Measurements from ENCODE around the gene GMEB1.
"Not testable (repeated sequence)": the region's sequence is repeated elsewhere in the genome, so short reads cannot be mapped to it uniquely, and the experiment has no call there.

GMEB1 gene, protein sequence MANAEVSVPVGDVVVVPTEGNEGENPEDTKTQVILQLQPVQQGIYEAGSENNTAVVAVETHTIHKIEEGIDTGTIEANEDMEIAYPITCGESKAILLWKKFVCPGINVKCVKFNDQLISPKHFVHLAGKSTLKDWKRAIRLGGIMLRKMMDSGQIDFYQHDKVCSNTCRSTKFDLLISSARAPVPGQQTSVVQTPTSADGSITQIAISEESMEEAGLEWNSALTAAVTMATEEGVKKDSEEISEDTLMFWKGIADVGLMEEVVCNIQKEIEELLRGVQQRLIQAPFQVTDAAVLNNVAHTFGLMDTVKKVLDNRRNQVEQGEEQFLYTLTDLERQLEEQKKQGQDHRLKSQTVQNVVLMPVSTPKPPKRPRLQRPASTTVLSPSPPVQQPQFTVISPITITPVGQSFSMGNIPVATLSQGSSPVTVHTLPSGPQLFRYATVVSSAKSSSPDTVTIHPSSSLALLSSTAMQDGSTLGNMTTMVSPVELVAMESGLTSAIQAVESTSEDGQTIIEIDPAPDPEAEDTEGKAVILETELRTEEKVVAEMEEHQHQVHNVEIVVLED

DNA sequence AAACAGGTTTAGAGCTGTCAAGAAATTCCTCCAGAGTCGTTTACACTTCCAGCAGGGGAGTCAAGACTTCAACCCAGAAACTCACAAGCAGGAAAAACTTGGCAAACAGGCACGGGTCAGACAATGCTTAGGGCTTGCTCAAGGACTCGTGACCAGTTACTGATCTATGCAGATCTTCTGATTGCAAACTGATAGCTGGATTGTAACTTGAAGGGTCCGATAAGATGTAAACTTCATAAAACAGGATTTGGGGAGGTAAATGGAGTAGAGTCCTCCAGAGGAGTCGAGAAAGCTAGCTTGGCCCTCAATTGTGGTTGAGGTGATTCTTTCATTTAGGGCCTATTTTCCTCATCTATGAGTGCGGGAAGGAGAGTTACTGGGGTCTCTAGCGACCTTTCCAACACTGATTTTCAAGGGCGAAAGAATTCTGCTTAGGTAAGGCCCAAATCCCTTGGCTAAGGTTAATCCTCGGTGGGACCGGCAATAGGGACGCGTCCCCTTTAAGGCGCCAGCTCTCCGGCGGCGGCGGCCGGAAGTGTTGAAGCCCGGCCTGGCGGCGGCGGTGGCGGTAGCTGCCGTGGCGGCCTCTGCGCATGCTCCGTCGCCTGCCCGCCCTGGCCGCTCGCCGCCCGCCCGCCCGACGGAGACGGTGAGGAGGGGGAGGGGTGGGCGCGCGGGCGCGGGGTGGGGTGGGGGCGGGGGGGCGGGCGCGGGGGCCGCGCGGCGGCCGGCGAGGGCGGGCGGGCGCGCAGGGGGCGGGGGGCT, at the start of gene GMEB1:
TSS of gene GMEB1 (plus strand) at position 594 of the 765 bp plus-strand sequence. CDS start 14,829 bp downstream, outside the sequence.
- peak; percentile 79 for DNase-seq (ENCODE audit: low read depth)

DNA sequence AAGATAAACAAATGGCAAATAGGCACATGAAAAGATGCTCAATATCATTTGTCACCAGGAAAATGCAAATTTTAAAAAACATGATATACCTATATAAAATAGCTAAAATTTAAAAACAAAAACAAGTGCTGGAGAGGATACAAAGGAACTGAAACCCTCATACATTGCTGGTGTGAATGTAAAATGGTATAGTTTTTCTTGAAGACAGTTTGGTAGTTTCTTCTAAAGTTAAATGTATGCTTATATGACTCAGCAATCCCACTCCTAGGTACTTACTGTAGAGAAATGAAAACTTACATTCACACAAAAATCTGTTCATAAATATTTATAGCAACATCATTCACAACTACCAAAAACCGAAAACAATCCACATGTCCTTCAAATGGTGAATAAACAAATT, 36.9 kb upstream of the GMEB1 start:
- DNase-seq (ENCODE audit: low read depth) = no peak

DNA sequence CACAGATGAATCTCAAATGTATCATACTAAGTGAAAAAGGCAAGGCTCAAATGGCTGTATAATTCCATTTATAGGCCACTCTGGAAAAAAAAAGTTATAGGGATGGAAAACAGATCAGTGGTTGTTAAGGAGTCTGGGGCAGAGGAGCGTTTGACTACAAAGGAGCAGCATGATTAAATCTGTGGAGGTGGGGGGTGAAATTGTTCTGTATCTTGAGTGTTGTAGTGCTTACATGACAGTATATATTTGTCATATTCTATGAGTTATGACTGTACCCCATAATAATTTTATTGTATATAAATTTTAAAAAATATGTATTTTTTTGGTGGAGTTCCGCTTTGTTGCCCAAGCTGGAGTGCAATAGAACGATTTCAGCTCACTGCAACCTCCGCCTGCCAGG, 36.0 kb upstream of the GMEB1 start:
- DNase-seq (ENCODE audit: low read depth) = no peak

DNA sequence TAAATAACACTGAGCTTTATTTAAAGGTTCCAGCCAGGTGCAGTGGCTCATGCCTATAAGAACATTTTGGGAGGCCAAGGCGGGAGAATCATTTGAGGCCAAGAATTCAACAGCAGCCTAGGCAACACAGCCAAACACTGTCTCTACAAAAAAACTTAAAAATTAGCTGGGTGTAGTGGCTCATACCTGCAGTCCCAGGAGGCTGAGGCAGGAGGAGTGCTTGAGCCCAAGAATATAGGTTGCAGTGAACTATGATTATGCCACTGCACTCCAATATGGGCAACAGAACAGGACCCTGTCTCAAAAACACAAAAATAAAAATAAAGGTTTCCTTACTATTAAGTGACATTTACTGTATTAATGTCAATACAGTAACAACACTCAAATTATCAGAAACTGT, 27.8 kb upstream of the GMEB1 start:
- DNase-seq (ENCODE audit: low read depth) = no peak

DNA sequence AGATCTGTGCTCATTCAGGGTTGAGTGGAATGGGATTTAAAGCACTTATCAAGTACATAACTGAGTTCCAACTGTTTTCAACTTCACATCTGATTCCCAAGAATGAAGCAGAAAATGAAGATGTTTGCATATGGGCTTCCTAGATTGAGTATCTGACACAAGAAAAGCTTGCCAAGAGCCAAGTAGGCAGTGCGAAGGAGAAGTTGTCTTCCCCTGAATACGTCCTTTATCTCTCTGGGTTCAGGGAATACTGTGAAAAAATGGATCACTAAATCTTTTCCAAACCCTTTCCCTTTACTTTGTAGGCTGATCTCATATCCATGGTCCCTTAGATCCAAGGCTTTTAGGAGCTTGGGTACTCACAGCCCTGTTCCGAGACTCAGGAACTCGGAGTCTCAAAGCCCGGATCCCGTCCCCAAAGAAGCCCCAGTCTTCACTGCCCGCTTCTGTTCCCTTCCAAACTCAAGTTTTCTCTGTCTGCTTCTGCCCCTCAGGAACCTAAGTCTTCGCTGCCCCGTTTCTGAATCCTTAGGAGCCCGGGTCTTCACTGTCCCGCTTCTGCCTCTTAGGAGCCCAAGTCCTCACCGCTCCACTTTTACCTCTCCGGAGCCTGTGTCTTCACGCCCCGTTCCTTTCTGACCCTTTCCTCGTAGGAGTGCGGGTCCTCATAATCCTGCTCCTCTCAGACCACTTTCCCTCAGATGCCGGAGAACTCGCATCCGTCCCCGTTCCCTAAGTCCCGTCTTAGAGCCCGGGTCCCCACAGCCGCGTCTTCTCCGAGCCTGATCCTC, 26.3 kb upstream of the GMEB1 start:
- DNase-seq (ENCODE audit: low read depth) = no peak

DNA sequence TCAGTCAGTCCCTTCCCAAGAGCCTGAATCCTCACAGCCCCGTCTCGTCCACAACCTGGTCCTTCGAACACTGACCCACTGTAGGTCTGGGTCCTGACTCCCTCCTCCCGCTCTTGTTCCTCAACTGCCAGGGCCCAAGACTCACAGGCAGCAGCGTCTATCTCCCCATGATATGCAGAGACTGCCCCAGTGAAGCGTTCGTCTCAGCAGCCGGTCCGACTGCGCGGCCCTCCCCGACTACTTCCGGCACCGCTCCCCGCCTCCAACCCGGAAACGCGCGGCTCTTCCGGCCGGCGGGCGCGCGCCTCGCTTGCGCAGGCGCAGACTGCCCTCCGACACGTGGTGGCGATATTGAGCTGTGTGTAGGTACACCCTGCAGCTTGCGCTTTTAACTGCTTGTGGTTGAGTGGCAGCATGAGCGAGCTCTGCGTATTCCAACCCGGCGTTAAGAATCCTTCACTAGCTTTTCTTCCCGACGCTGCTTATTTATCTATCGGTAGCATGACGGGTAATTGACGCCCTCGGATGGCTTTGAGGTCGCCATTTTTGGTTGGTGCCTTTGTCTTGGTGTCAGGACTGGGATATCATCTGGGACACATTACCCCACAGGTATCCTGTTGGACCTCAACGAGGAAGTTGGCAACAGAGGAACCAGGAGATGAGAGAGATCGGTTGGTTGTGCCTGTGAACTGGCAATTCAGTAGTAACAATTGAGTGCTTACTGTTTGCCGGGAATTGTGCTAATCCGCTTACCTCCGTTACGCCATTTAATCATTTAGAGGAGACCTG, 25.5 kb upstream of the GMEB1 start, which contains the start of gene TAF12:
TSS of gene TAF12 (minus strand) at position 221 of the 789 bp plus-strand sequence. CDS start 20,986 bp downstream, outside the sequence.
- peak; percentile 85 for DNase-seq (ENCODE audit: low read depth)

DNA sequence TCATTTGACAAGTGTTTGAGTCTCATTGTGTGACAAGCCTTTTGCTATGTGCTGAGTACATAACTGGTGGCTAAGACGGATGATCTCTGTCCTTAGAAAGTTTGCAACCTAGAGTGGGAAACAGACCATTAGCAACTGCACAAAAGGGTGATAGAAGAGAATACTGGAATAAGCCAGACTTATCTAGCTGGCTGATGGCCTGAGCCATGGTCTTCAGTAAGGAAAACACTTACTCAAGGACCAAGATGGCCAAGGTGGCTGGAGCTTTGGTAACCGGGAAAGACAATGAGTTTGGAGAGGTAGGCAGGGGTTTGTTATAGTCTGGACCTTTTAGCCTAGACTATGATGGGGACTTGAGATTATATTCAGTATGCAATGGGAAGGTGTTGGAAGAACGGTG, 24.1 kb upstream of the GMEB1 start:
- no peak for DNase-seq (ENCODE audit: low read depth)

DNA sequence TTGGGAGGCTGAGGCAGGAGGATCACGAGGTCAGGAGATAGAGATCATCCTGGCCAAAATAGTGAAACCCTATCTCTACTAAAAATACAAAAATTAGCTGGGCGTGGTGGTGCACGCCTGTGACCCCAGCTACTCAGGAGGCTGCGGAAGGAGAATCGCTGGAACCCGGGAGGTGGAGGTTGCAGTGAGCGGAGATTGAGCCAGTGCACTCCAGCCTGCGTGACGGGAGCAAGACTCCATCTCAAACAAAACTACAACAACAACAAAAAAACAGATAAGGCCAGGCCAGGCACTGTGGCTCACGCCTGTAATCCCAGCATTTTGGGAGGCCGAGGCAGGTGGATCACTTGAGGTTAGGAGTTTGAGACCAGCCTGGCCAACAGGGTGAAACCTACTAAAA, 23.2 kb upstream of the GMEB1 start:
- DNase-seq (ENCODE audit: low read depth) = not testable (repeated sequence)

DNA sequence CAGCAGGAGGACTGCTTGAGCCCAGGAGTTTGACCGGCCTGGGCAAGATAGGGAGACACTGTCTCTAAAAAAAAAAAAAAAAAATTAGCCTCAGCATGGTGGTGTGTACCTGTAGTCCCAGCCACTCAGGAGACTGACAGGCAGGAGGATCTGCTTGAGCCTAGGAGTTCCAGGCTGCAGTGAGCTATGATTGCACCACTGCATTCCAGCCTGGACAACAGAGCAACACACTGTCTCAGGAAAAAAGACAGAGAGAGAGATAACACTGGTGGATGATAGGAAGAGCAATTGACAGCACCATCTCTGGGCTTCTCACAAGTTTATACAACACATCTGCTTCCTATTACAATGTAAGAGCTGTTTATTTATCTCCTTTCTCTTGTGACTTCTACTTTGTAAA, 22.5 kb upstream of the GMEB1 start:
- DNase-seq (ENCODE audit: low read depth) = no peak

DNA sequence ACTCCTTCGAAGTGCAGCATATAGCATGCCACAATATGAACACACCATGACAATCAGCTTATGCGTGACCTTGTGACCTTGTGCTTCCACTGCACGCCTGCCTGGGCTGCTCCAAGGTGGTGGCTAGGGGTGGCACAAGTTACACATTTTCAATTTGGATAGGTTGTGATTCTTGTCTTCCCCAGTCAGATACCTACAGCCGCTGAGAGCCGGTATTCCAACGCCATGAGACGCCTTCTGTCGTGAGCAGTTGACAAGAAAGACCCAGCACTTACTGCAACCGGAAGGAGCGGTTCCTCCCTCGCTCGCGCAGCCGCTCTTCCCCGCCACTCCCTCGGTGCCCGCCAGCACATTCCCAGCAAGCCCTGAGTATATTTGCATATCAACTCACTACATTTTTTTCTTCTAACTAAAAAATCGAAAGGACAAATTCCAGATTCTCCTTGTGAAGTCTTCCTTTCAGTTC, 20.5 kb upstream of the GMEB1 start:
- DNase-seq (ENCODE audit: low read depth) = peak; percentile 75

DNA sequence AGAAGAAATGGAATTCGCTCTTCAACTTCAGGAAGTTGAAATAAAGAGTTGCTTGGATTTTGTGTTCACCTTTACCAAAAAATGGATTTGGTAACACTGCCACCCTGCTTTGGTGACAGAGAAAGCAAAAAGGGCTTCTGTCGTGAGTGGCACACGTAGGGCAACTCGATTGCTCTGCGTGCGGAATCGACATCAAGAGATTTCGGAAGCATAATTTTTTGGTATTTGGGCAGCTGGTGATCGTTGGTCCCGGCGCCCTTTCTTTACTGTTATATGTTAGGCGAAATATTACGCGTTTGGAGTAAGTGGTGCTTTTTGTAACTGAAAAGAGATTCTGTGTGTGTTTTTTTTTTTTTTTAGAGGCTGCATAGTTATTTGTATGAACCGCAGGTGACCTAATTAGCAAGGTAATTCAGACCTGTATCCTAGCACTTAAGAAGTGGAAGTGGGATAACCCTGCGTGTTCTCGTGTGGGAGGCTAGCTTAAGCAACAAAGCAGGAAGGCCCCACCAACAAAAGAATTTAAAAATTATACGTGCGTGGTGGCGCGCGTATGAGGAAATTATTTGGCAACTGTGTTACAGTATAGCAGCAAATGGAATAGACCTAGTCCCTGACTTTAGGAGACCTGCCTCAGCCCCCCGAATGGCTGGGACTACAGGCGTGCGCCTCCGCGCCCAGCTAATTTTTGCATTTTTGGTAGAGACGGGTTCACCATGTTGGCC, 19.9 kb upstream of the GMEB1 start, which contains the start of gene RNU11:
TSS of gene RNU11 (plus strand) at position 127 of the 725 bp plus-strand sequence.
- DNase-seq (ENCODE audit: low read depth) = peak; percentile 71

DNA sequence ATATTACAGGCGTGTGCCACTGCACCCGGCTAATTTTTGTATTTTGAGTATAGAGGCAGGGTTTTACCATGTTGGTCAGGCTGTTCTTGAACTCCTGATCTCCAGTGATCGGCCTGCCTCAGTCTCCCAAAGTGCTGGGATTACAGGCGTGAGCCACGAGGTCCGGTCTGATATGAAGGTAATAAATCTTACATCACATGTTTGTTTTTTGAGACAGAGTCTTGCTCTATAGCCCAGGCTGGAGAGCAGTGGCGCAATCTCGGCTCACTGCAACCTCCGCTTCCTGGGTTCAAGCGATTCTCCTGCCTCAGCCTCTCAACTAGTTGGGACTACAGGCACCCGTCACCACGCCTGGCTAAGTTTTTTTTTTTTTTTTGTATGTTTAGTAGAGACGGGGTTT, 15.5 kb upstream of the GMEB1 start:
- DNase-seq (ENCODE audit: low read depth) = not testable (repeated sequence)

DNA sequence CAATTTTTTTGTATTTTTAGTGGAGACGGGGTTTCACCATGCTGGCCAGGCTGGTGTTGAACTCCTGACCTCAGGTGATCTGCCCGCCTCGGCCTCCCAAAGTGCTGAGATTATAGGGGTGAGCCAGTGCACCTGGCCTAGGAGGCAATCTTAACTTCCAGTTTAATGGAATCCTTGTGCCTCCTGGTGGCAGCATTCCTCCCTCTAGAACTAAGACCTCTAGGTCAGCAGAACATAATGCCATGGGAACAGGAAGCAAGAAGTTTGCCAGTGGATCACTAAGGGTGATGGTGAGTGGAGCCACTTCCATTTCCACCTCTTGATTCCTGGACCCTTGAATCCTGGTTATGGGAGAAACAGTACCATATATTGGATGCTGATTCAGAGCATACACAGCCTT, 14.7 kb upstream of the GMEB1 start:
- not testable (repeated sequence) for DNase-seq (ENCODE audit: low read depth)

DNA sequence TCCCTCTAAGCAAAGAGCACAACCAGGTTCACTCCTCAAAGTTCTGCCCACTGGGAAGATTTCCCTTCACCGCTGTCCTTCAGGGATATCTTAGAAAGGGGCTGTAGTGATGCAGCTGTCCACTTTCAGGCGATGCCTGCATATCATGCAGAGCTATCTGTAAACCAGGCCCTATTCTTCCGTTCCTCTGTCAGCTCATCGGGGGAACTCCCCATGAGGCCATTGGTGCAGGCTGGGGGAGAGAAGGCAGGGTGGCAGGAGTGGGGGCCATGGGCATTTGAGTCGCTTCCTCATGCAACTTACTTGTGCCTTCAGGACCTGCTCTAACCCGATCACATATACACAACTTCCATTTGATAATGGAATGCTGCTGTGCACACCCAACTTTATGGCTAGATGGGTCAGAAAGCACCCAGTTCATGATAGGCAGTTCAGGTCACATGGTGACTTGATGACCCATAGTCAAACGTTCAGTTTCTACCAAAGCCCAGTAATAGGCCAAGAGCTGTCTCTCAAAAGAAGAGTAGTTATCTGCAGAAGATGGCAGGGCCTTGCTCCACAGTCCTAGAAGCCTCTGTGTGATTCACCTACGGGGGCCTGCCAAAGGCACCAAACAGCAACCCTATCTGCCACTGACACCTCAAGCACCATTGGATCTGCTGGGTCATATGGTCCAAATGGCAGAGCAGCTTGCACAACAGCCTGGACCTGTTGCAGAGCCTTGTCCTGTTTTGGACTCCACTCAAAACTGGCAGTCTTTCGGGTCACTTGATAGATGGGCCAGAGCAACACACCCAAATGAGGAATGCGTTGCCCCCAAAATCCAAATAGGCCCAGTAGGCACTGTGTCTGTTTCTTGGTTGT, 12.9 kb upstream of the GMEB1 start:
- DNase-seq (ENCODE audit: low read depth) = not testable (repeated sequence)

DNA sequence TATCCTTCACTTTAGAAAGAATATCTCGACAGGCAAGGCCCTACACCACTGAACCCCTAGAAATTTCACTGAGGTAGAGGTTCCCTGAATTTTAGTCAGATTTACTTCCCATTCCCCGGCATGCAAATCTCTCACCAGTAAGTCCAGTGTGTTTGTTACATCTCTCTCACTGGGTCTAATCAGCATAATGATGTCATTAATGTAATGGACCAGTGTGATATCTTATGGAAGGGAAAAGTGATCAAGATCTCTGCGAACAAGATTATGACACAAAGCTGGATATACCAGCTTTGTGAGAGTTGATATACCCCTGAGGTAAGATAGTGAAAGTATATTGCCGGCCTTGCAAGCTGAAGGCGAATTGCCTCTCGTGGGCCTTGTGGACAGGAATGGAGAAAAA, 12.2 kb upstream of the GMEB1 start:
- DNase-seq (ENCODE audit: low read depth) = no peak

DNA sequence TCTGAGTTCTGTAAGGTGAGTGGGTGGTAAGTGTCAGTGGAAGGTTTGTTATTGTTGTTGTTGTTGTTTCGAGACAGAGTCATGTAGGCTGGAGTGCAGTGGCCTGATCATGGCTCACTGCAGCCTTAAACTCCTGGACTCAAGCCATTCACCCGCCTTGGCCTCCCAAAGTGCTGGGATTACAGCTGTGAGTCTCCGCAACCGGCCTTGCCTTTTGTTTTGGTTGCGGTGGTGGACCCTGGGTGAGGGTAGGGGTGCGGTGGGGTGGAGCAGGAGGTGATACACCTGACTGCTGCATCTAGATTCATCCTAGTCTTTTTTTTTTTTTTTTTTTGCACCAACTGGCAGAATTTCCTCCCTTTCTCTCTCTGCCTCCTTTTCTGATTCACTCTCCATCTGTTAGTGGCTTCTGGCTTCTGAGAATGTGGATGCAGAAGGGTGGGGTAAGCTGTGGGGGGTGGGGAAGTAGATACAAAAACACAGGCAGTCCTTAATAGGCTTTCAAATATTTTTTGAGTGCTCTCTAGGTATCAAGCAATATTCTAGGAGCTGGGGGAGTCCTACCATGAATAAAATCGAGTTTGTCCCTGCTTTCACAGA, 4.6 kb upstream of the GMEB1 start:
- no peak for DNase-seq (ENCODE audit: low read depth)

DNA sequence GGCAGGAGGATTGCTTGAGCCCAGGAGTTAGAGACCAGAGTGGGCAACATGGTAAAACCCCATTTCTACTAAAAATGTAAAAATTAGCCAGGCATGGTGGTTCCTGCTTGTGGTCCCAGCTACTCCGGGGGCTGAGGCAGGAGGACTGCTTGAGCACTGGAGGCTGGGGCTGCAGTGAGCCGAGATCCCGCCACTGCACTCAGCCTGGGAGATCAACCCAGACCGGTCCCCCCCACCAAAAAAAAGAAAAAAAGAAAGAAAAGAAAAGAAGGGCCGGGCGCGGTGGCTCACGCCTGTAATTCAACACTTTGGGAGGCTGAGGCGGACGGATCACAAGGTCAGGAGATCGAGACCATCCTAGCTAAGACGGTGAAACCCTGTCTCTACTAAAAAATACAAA, 1.8 kb upstream of the GMEB1 start:
- no peak for DNase-seq (ENCODE audit: low read depth)

DNA sequence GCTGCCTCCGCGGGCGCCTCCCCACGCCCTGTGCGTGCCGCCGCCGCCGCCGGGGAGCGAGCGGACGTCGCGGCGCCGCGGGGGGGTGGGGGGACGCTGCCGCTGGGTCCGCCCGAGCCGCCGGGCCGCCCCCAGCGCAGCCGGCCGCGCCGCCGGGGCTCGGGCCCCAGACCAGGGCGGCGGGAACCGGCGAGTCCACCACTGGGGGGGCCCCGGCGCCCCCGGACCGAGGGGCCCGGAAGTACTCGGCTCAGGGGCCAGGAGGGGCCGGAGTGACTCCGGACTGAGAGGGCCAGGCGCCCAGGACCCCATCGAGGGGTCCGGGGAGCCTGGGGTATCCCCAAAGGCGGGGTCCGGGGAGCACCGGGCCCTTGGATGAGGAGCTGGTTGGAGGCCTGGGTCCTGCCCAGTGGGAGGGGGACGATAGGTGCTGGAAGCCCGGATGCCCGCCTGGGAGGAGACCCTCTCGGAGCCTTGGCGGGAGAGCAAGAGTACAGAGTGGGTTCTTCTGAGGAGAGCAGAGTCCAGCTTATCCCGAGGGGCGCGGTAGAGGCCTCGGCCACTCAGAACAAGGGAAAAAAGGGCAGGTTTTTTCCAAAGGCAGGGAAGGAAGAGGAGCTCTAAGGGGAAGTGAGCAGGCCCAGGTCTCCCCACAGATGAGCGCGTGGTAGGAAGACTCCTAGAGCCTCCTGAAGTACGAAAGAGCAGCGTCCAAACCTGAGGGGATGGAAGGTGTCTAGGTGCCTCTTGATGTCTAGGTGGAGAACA, 556 bp downstream of the GMEB1 start:
- DNase-seq (ENCODE audit: low read depth) = peak; percentile 63
